Hepatocyte (in vitro differentiated cells): ENCODE results near the gene RNF213. TPM values are rescaled to one million over a fixed set of nuclear protein-coding genes. Genes with fewer than 3 reads are reported as not detected.

Source experiments
- DNase-seq: peaks from one replicate; pipeline ENCODE4 v3.0.0-alpha.2; 2016; ENCODE audit warnings: low spot score
- H2AFZ ChIP-seq: fragments of 200-600 bp; sonication (generic); 2 replicates; pipeline ENCODE4 v1.6.0; 2016; ENCODE audit warnings: antibody characterized with exemption, mild to moderate bottlenecking
- H3K27ac ChIP-seq: fragments of 200-600 bp; sonication (generic); 2 replicates; pipeline ENCODE4 v1.5.1; 2016; ENCODE audit warnings: mild to moderate bottlenecking
- H3K27me3 ChIP-seq: fragments of 200-600 bp; sonication (generic); 2 replicates; pipeline ENCODE4 v1.6.1; 2016
- H3K36me3 ChIP-seq: fragments of 200-600 bp; sonication (generic); replicated peaks from 2 replicates; pipeline ENCODE4 v1.5.1; 2016; ENCODE audit warnings: low read depth; ENCODE audit not compliant: insufficient read depth
- H3K4me1 ChIP-seq: fragments of 200-600 bp; sonication (generic); 2 replicates; pipeline ENCODE4 v1.5.1; 2016; ENCODE audit warnings: mild to moderate bottlenecking, moderate library complexity; ENCODE audit not compliant: insufficient read depth
- H3K4me2 ChIP-seq: fragments of 200-600 bp; sonication (generic); 2 replicates; pipeline ENCODE4 v1.6.0; 2016
- H3K4me3 ChIP-seq: fragments of 200-600 bp; sonication (generic); 2 replicates; pipeline ENCODE4 v1.5.1; 2016; ENCODE audit warnings: mild to moderate bottlenecking
- H3K79me2 ChIP-seq: fragments of 200-600 bp; sonication (generic); 2 replicates; pipeline ENCODE4 v1.6.0; 2017; ENCODE audit warnings: mild to moderate bottlenecking
- H3K9me2 ChIP-seq: fragments of 200-600 bp; sonication (generic); replicated peaks from 2 replicates; pipeline ENCODE4 v1.6.0; 2017; ENCODE audit warnings: mild to moderate bottlenecking; ENCODE audit not compliant: insufficient read depth
- H3K9me3 ChIP-seq: fragments of 200-600 bp; sonication (generic); 2 replicates; pipeline ENCODE4 v1.5.1; 2016; ENCODE audit warnings: low read depth, mild to moderate bottlenecking
- H4K20me1 ChIP-seq: fragments of 200-600 bp; sonication (generic); 2 replicates; pipeline ENCODE4 v1.6.0; 2016; ENCODE audit warnings: mild to moderate bottlenecking; ENCODE audit not compliant: insufficient read depth, poor library complexity, severe bottlenecking
- EZH2 ChIP-seq: fragments of 200-600 bp; sonication (generic); IDR thresholded peaks from 2 replicates; pipeline ENCODE4 v1.6.1; 2016; ENCODE audit warnings: antibody characterized with exemption, mild to moderate bottlenecking, borderline replicate concordance
- EZH2phosphoT487 ChIP-seq: fragments of 200-600 bp; sonication (generic); IDR thresholded peaks from one replicate; pipeline ENCODE4 v1.6.1; 2018; ENCODE audit warnings: antibody characterized with exemption, mild to moderate bottlenecking, low read depth, moderate library complexity; ENCODE audit not compliant: unreplicated experiment, severe bottlenecking
- WGBS: methylation state at CpG from one replicate; pipeline ENCODE4 v1.1.6; 2016; ENCODE audit warnings: low lambda C conversion rate; ENCODE audit errors: missing lambda C conversion rate; 5-methylcytosine and 5-hydroxymethylcytosine counted together
- polyA plus RNA-seq: library from polyadenylated mRNA; unstranded; fragments of >200 nt; fragmentation: Nextera tagmentation; extraction: Ambion mirVana; gene quantifications from 2 replicates; pipeline ENCODE4 v1.2.1, GENCODE V29; 2016
- total RNA-seq: library from RNA; depleted of rRNA; stranded (reverse); fragments of >200 nt; gene quantifications from 2 replicates; pipeline ENCODE4 v1.2.3, GENCODE V29; 2014
- TF ChIP-seq, protein P1 (sequence below): fragments of 200-600 bp; sonication (generic); IDR thresholded peaks from 2 replicates; pipeline ENCODE4 v1.5.1; 2016; ENCODE audit warnings: antibody characterized with exemption, mild to moderate bottlenecking; ENCODE audit not compliant: poor library complexity

RNF213 gene
- total and polyA plus RNA-seq, 2 experiments from 2014 or later, result 21.1 to 57.4 TPM

DNA sequence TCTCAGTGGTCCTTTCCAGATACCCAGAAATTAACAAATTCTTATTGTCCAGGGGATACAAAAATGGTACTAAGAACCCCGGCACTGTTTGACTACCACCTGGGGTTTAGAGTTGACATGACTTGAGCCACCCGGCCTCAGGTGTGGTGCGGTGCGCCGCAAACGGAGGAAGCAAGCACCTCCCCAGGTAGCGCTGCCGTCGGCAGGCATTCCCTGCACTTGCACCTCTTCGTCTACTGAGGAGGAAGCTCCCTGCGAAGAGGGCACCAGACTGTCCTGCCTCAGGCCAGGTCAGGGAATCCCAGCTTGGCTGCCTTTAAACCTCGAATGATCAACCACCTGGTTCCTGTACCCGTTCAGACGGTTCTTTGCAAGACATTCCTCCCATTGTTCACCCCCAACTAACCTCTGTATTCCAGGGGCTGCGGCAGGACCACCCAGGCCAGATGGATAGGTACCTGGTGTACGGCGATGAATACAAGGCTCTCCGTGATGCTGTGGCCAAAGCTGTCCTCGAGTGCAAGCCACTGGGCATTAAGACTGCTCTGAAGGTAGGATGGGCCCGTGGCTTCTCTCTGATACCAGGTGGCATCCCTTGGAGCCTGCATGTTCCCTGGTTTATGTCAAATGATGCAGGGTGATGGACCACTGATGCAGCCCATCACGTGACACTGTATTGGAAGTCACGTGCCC is 113.5 kb downstream of the RNF213 start:
- no peak for TF ChIP-seq EZH2phosphoT487
- TF ChIP-seq, protein P1, sequence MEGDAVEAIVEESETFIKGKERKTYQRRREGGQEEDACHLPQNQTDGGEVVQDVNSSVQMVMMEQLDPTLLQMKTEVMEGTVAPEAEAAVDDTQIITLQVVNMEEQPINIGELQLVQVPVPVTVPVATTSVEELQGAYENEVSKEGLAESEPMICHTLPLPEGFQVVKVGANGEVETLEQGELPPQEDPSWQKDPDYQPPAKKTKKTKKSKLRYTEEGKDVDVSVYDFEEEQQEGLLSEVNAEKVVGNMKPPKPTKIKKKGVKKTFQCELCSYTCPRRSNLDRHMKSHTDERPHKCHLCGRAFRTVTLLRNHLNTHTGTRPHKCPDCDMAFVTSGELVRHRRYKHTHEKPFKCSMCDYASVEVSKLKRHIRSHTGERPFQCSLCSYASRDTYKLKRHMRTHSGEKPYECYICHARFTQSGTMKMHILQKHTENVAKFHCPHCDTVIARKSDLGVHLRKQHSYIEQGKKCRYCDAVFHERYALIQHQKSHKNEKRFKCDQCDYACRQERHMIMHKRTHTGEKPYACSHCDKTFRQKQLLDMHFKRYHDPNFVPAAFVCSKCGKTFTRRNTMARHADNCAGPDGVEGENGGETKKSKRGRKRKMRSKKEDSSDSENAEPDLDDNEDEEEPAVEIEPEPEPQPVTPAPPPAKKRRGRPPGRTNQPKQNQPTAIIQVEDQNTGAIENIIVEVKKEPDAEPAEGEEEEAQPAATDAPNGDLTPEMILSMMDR, result no peak
- no peak for TF ChIP-seq EZH2
- Histone ChIP-seq H3K36me3 (no peaks in the 10 kb centered on the region), H2AFZ (no peak overlapping the region), H3K79me2 (no peaks in the 10 kb centered on the region), H3K9me2 (no peaks in the 10 kb centered on the region), H3K4me1 (no peaks in the 10 kb centered on the region), H3K27me3 (no peaks in the 10 kb centered on the region), H3K27ac (no peak overlapping the region), H3K4me2 (no peak overlapping the region), H4K20me1 (no peaks in the 10 kb centered on the region), H3K9me3 (no peaks in the 10 kb centered on the region), H3K4me3 (no peak overlapping the region)
- WGBS, result 96% methylated on average over 22 of the region's 22 CpGs
- DNase-seq, result no peak

- H3K36me3 ChIP-seq, result no peaks in the 10 kb centered on the region
- no peaks in the 10 kb centered on the region for H3K9me2 ChIP-seq
- H2AFZ ChIP-seq, result no peak overlapping the region
- no peak overlapping the region for H3K4me3 ChIP-seq
- no peak for DNase-seq
- TF ChIP-seq, protein P1, result no peak
- no peak for TF ChIP-seq EZH2
- TF ChIP-seq EZH2phosphoT487, result no peak
- H3K27ac ChIP-seq, result no peak overlapping the region
- H3K4me2 ChIP-seq, result no peak overlapping the region
- no peaks in the 10 kb centered on the region for H4K20me1 ChIP-seq
- no peaks in the 10 kb centered on the region for H3K79me2 ChIP-seq
- 88% methylated on average over 14 of the region's 14 CpGs for WGBS
- no peaks in the 10 kb centered on the region for H3K9me3 ChIP-seq
- no peaks in the 10 kb centered on the region for H3K27me3 ChIP-seq
- H3K4me1 ChIP-seq, result no peaks in the 10 kb centered on the region
These were observed 114.3 kb downstream of the RNF213 start for GRCh38 chr17:80374732-80375585.

GRCh38 chr17:80376531-80376930 is 115.9 kb downstream of the RNF213 start:
- H2AFZ ChIP-seq, result no peak overlapping the region
- H4K20me1 ChIP-seq, result no peaks in the 10 kb centered on the region
- no peak overlapping the region for H3K4me3 ChIP-seq
- no peaks in the 10 kb centered on the region for H3K4me1 ChIP-seq
- H3K4me2 ChIP-seq, result no peak overlapping the region
- H3K79me2 ChIP-seq, result no peaks in the 10 kb centered on the region
- WGBS, result 79% methylated on average over 4 of the region's 4 CpGs
- no peaks in the 10 kb centered on the region for H3K36me3 ChIP-seq
- no peaks in the 10 kb centered on the region for H3K9me2 ChIP-seq
- H3K27ac ChIP-seq, result no peak overlapping the region
- TF ChIP-seq EZH2 (no peak), EZH2phosphoT487 (no peak)
- TF ChIP-seq, protein P1, result no peak
- H3K9me3 ChIP-seq, result no peaks in the 10 kb centered on the region
- no peak for DNase-seq
- no peaks in the 10 kb centered on the region for H3K27me3 ChIP-seq
